Testis (tissue), 3 donors: ENCODE results near the gene AQP12A. TPM values are rescaled to one million over a fixed set of nuclear protein-coding genes. Genes with fewer than 3 reads are reported as not detected.
"Not testable (repeated sequence)": the region's sequence is repeated elsewhere in the genome, so short reads cannot be mapped to it uniquely, and the experiment has no call there.

Experiments used
- DNase-seq: peaks from one replicate; pipeline ENCODE4 v3.0.0-alpha.2; 2019
- H3K27ac ChIP-seq, 2 donors: fragments of 200-600 bp; sonication (generic); one replicate each; pipeline ENCODE4 v1.5.1; 2019
- H3K27me3 ChIP-seq: fragments of 200-600 bp; sonication (generic); one replicate; pipeline ENCODE4 v1.5.1; 2019
- H3K36me3 ChIP-seq: fragments of 200-600 bp; sonication (generic); one replicate; pipeline ENCODE4 v1.5.1; 2017; ENCODE audit warnings: low read depth; ENCODE audit errors: missing control alignments
- H3K4me1 ChIP-seq: fragments of 200-600 bp; sonication (generic); one replicate; pipeline ENCODE4 v1.5.1; 2019
- H3K4me3 ChIP-seq, 2 donors: fragments of 200-600 bp; sonication (generic); one replicate each; pipeline ENCODE4 v1.5.1; 2017 to 2019
- H3K9me3 ChIP-seq: fragments of 200-600 bp; sonication (generic); one replicate; pipeline ENCODE4 v1.5.1; 2017
- CTCF ChIP-seq, 3 experiments: fragments of 450-650 bp in 2 of 3; fragments of 200-600 bp in 1 of 3; sonication (generic) in 1 of 3; IDR thresholded peaks; one replicate each; pipeline ENCODE4 v1.5.1; 2016 to 2019; ENCODE audit warnings: antibody characterized with exemption in 3 of 3, mild to moderate bottlenecking in 2 of 3, moderate library complexity in 1 of 3
- POLR2A ChIP-seq: fragments of 450-650 bp; IDR thresholded peaks from one replicate; pipeline ENCODE4 v1.6.1; 2017; ENCODE audit warnings: antibody characterized with exemption, mild to moderate bottlenecking, moderate library complexity
- WGBS, 2 donors: methylation state at CpG; one replicate each; pipeline ENCODE4 v1.1.5; 2018; 5-methylcytosine and 5-hydroxymethylcytosine counted together
- intact Hi-C: fragments of 100-400 bp; cut with DNase I; formaldehyde crosslinking; loops from one replicate; pipeline ENCODE4 v1.15.1; 2023; ENCODE audit warnings: low total_unique reads
- polyA plus RNA-seq: library from polyadenylated mRNA; stranded (reverse); fragments of 350-450 nt; fragmentation: Illumina TruSeq; extraction: RNeasy Lipid Tissue Mini Kit (QIAGEN cat#74804); gene quantifications from one replicate; pipeline ENCODE4 v1.2.3, GENCODE V29; 2014; ENCODE audit warnings: low read depth, low replicate concordance; ENCODE audit not compliant: insufficient read depth
- total RNA-seq, 2 donors: library from RNA; depleted of rRNA; stranded (reverse); fragments of >200 nt; gene quantifications; one replicate each; pipeline ENCODE4 v1.2.3, GENCODE V29; 2016

The AQP12A gene
- total and polyA plus RNA-seq, 3 donors from 2014 or later = not detected

GRCh38 chr2:240670402-240670801 lies 21.3 kb upstream of the AQP12A start:
- H3K36me3 ChIP-seq = no peaks in the 10 kb centered on the region
- no peaks in the 10 kb centered on the region for H3K27me3 ChIP-seq
- H3K27ac ChIP-seq = no peak overlapping the region
- no peak overlapping the region for H3K4me3 ChIP-seq
- intact Hi-C loops = no loop called here
- DNase-seq = no peak
- TF ChIP-seq CTCF (IDR thresholded peaks at IDR 0.05) (no peak), POLR2A (no peak)
- H3K4me1 ChIP-seq = no peaks in the 10 kb centered on the region
- H3K9me3 ChIP-seq = no peaks in the 10 kb centered on the region
- WGBS, 2 donors = 87 to 90% methylated on average over 7 of the region's 7 CpGs

- Histone ChIP-seq H3K4me1 (no peaks in the 10 kb centered on the region), H3K27me3 (no peaks in the 10 kb centered on the region), H3K9me3 (no peaks in the 10 kb centered on the region), H3K36me3 (no peaks in the 10 kb centered on the region), H3K4me3 (no peak overlapping the region), H3K27ac (no peak overlapping the region)
- DNase-seq = no peak
- TF ChIP-seq CTCF (IDR thresholded peaks at IDR 0.05) (no peak), POLR2A (no peak)
- 83 to 86% methylated on average over 4 of the region's 4 CpGs for WGBS, 2 donors
- intact Hi-C loops = no loop called here
Measured at GRCh38 chr2:240670950-240671349, 20.7 kb upstream of the AQP12A start.

- H3K4me3 ChIP-seq = peak overlapping the region; percentile 18 to 24
- intact Hi-C loops = no loop called here
- no peak overlapping the region for H3K27ac ChIP-seq
- no peaks in the 10 kb centered on the region for H3K4me1 ChIP-seq
- no peaks in the 10 kb centered on the region for H3K36me3 ChIP-seq
- WGBS, 2 donors = 40 to 48% methylated on average over 21 to 46 of the region's 46 CpGs
- DNase-seq = no peak
- no peaks in the 10 kb centered on the region for H3K27me3 ChIP-seq
- TF ChIP-seq CTCF (IDR thresholded peaks at IDR 0.05) = no peak
- no peak for TF ChIP-seq POLR2A
- no peaks in the 10 kb centered on the region for H3K9me3 ChIP-seq
Measured at GRCh38 chr2:240672076-240672700, 19.5 kb upstream of the AQP12A start.

GRCh38 chr2:240672701-240673190 lies 18.9 kb upstream of the AQP12A start:
- Histone ChIP-seq H3K4me1 (no peaks in the 10 kb centered on the region), H3K9me3 (no peaks in the 10 kb centered on the region), H3K27me3 (no peaks in the 10 kb centered on the region), H3K27ac (no peak overlapping the region), H3K4me3 (peak overlapping the region; percentile 18 to 24), H3K36me3 (no peaks in the 10 kb centered on the region)
- TF ChIP-seq POLR2A (no peak), CTCF (IDR thresholded peaks at IDR 0.05) (no peak)
- intact Hi-C loops = no loop called here
- WGBS, 2 donors = 3% methylated on average over 44 of the region's 55 CpGs; no CpG with 5 or more reads in 1 of the 2 donors
- no peak for DNase-seq

GRCh38 chr2:240674461-240675184 lies 17.0 kb upstream of the AQP12A start:
- H3K4me1 ChIP-seq, DNase-seq, H3K36me3 ChIP-seq, intact Hi-C loops, H3K27me3 ChIP-seq, H3K27ac ChIP-seq, H3K9me3 ChIP-seq, H3K4me3 ChIP-seq: not testable (repeated sequence)
- WGBS, 2 donors = 39 to 47% methylated on average over 7 to 12 of the region's 16 CpGs

GRCh38 chr2:240675345-240675744 lies 16.3 kb upstream of the AQP12A start:
- H3K4me3 ChIP-seq, H3K4me1 ChIP-seq, H3K36me3 ChIP-seq, H3K27me3 ChIP-seq, H3K9me3 ChIP-seq, H3K27ac ChIP-seq, intact Hi-C loops, DNase-seq: not testable (repeated sequence)
- no CpG with 5 or more reads among the region's 24 CpGs for WGBS, 2 donors

- DNase-seq, H3K9me3 ChIP-seq, H3K36me3 ChIP-seq, H3K4me3 ChIP-seq, H3K4me1 ChIP-seq, H3K27ac ChIP-seq, intact Hi-C loops, H3K27me3 ChIP-seq: not testable (repeated sequence)
- no CpG with 5 or more reads among the region's 14 CpGs for WGBS, 2 donors
Measured at GRCh38 chr2:240678043-240678442, 13.6 kb upstream of the AQP12A start.

- H3K4me3 ChIP-seq, H3K36me3 ChIP-seq, H3K9me3 ChIP-seq, H3K27me3 ChIP-seq, H3K27ac ChIP-seq, intact Hi-C loops, H3K4me1 ChIP-seq, DNase-seq: not testable (repeated sequence)
- WGBS, 2 donors = no CpG with 5 or more reads among the region's 19 CpGs
Measured at GRCh38 chr2:240678909-240679308, 12.8 kb upstream of the AQP12A start.
